ENCODE results near the gene FAM107B.
A peak's percentile ranks its signal among the peaks of the same experiment; 100 is the strongest.

The FAM107B gene

GRCh38 chr10:14656052-14656730 lies 118.5 kb downstream of the FAM107B start:
- no peak for TF ChIP-seq CTCF (IDR thresholded peaks at IDR 0.05; ENCODE audit: low read depth, low read length, missing control alignments)
- DNase-seq (ENCODE audit: extremely low read depth, low read depth) = no peak
- H3K4me3 ChIP-seq (replicated peaks; ENCODE audit: low read depth, low read length) = no peak overlapping the region

GRCh38 chr10:14654821-14655382 lies 119.8 kb downstream of the FAM107B start:
- DNase-seq (ENCODE audit: extremely low read depth, low read depth) = no peak
- TF ChIP-seq CTCF (IDR thresholded peaks at IDR 0.05; ENCODE audit: low read depth, low read length, missing control alignments) = no peak
- no peak overlapping the region for H3K4me3 ChIP-seq (replicated peaks; ENCODE audit: low read depth, low read length)

- DNase-seq (ENCODE audit: extremely low read depth, low read depth) = peak; percentile 55
- no peak for TF ChIP-seq CTCF (IDR thresholded peaks at IDR 0.05; ENCODE audit: low read depth, low read length, missing control alignments)
- H3K4me3 ChIP-seq (replicated peaks; ENCODE audit: low read depth, low read length) = no peak overlapping the region
Observed at GRCh38 chr10:14653271-14654161, 121.2 kb downstream of the FAM107B start.

- H3K4me3 ChIP-seq (replicated peaks; ENCODE audit: low read depth, low read length) = no peak overlapping the region
- no peak for TF ChIP-seq CTCF (IDR thresholded peaks at IDR 0.05; ENCODE audit: low read depth, low read length, missing control alignments)
- DNase-seq (ENCODE audit: extremely low read depth, low read depth) = no peak
Observed at GRCh38 chr10:14652816-14653215, 121.9 kb downstream of the FAM107B start.

- no peak for DNase-seq (ENCODE audit: extremely low read depth, low read depth)
- no peak for TF ChIP-seq CTCF (IDR thresholded peaks at IDR 0.05; ENCODE audit: low read depth, low read length, missing control alignments)
- no peak overlapping the region for H3K4me3 ChIP-seq (replicated peaks; ENCODE audit: low read depth, low read length)
Observed at GRCh38 chr10:14652067-14652466, 122.6 kb downstream of the FAM107B start.

GRCh38 chr10:14649739-14650138 lies 125.0 kb downstream of the FAM107B start:
- DNase-seq (ENCODE audit: extremely low read depth, low read depth) = no peak
- TF ChIP-seq CTCF (IDR thresholded peaks at IDR 0.05; ENCODE audit: low read depth, low read length, missing control alignments) = no peak
- H3K4me3 ChIP-seq (replicated peaks; ENCODE audit: low read depth, low read length) = no peak overlapping the region

All from HFF-Myc (cell line).